Caco-2 (cell line): Measurements from ENCODE around the gene MALAT1. TPM values are rescaled to one million over a fixed set of nuclear protein-coding genes. Genes with fewer than 3 reads are reported as not detected.
A peak's percentile ranks its signal among the peaks of the same experiment; 100 is the strongest.
"Not testable (repeated sequence)": the region's sequence is repeated elsewhere in the genome, so short reads cannot be mapped to it uniquely, and the experiment has no call there.

Experiments used
- BruUV-seq: library from RNA; stranded (reverse); fragments of 400-500 nt; replicated peaks from 2 replicates; lab custom pipeline; 2021; lab: Mats Ljungman, UMichigan
- CTCF ChIA-PET: fragments of 300-600 bp; sonication (Branson Sonifier 250); formaldehyde crosslinking; loops from one replicate; lab custom pipeline; 2022; ENCODE audit warnings: antibody characterized with exemption; lab: Charles Lee
- POLR2A ChIA-PET: fragments of 300-600 bp; sonication (Branson Sonifier 250); formaldehyde crosslinking; loops from one replicate; lab custom pipeline; 2022; ENCODE audit warnings: antibody characterized with exemption; lab: Charles Lee
- DNase-seq, 2 experiments: peaks; one replicate each; pipeline versions ENCODE4 v3.0.0 to v3.0.0-alpha.2; 2020 to 2022
- H3K27me3 ChIP-seq: replicated peaks from 2 replicates; pipeline ENCODE4 v1.6.0; 2011; ENCODE audit warnings: low read length; ENCODE audit not compliant: control insufficient read depth, insufficient read depth
- H3K36me3 ChIP-seq: 2 replicates; pipeline ENCODE4 v1.5.1; 2011; ENCODE audit warnings: low read length; ENCODE audit not compliant: control insufficient read depth, insufficient read depth
- H3K4me1 ChIP-seq: fragments of 250-450 bp; sonication (Bioruptor Pico); 2 replicates; pipeline ENCODE4 v1.5.1; 2020; ENCODE audit warnings: mild to moderate bottlenecking
- H3K4me3 ChIP-seq: 2 replicates; pipeline ENCODE4 v1.5.1; 2011; ENCODE audit warnings: low read depth, mild to moderate bottlenecking, control low read depth, low read length
- H3K9me3 ChIP-seq: fragments of 250-450 bp; sonication (Bioruptor Pico); 2 replicates; pipeline ENCODE4 v1.5.1; 2020; ENCODE audit warnings: mild to moderate bottlenecking, moderate library complexity
- H3K27ac Mint-ChIP-seq: one replicate; pipeline ENCODE4 v1.8.0; 2022; ENCODE audit warnings: mixed read lengths; ENCODE audit not compliant: unreplicated experiment
- H3K27me3 Mint-ChIP-seq: one replicate; pipeline ENCODE4 v1.8.0; 2022; ENCODE audit warnings: mixed read lengths; ENCODE audit not compliant: insufficient read depth, unreplicated experiment
- H3K36me3 Mint-ChIP-seq: one replicate; pipeline ENCODE4 v1.8.0; 2022; ENCODE audit warnings: mild to moderate bottlenecking, mixed read lengths; ENCODE audit not compliant: insufficient read depth, unreplicated experiment
- H3K4me1 Mint-ChIP-seq: one replicate; pipeline ENCODE4 v1.8.0; 2022; ENCODE audit warnings: low read depth, mixed read lengths; ENCODE audit not compliant: unreplicated experiment
- H3K4me3 Mint-ChIP-seq: one replicate; pipeline ENCODE4 v1.8.0; 2022; ENCODE audit warnings: mild to moderate bottlenecking, moderate library complexity, mixed read lengths; ENCODE audit not compliant: unreplicated experiment
- H3K9me3 Mint-ChIP-seq: one replicate; pipeline ENCODE4 v1.8.0; 2022; ENCODE audit warnings: mixed read lengths; ENCODE audit not compliant: unreplicated experiment
- intact Hi-C: fragments of 100-400 bp; cut with micrococcal nuclease; formaldehyde crosslinking; loops from one replicate; pipeline ENCODE4 v1.10.0; 2022; ENCODE audit not compliant: unreplicated experiment
- total RNA-seq: library from RNA; stranded (reverse); gene quantifications from 2 replicates; pipeline ENCODE4 v1.2.3, GENCODE V29; 2022
- TF ChIP-seq, protein P1 (sequence below), 2 experiments: fragments of 200-600 bp in 1 of 2; IDR thresholded peaks; 1 replicate in 1 of 2; 2 replicates in 1 of 2; pipeline versions ENCODE4 v1.5.1 to v1.8.0; 2011 to 2022; ENCODE audit warnings: antibody characterized with exemption in 1 of 2, control low read depth in 1 of 2, inconsistent platforms in 1 of 2, low read depth in 1 of 2, low read length in 1 of 2, mild to moderate bottlenecking in 1 of 2, moderate library complexity in 1 of 2; ENCODE audit not compliant: insufficient read depth in 1 of 2, severe bottlenecking in 1 of 2, unreplicated experiment in 1 of 2

The MALAT1 gene
- total RNA-seq, 1 experiment from 2014 or later: 4,914 TPM

- Mint-ChIP-seq H3K27ac (no peak overlapping the region), H3K36me3 (no peaks in the 10 kb centered on the region), H3K9me3 (no peaks in the 10 kb centered on the region), H3K27me3 (peaks cover 2% of the 10 kb centered on the region), H3K4me1 (peaks cover 62% of the 10 kb centered on the region), H3K4me3 (no peak overlapping the region)
- CTCF ChIA-PET: interaction anchor here (0.6 to 3.0 kb wide), 9 partner anchors 10 to 240 kb away, joined by 3 to 17 read pairs (median 5); partner anchors contain the start of gene NEAT1
- peaks cover 34% of the 10 kb centered on the region for H3K4me1 ChIP-seq
- intact Hi-C loops: loop anchor here (1.0 kb wide), 1 partner anchor 136 kb away; no protein-coding TSS in a partner anchor
- DNase-seq: peak; percentile 72 to 89
- peaks cover 14% of the 10 kb centered on the region for H3K36me3 ChIP-seq
- H3K4me3 ChIP-seq: no peak overlapping the region
- TF ChIP-seq, protein P1, sequence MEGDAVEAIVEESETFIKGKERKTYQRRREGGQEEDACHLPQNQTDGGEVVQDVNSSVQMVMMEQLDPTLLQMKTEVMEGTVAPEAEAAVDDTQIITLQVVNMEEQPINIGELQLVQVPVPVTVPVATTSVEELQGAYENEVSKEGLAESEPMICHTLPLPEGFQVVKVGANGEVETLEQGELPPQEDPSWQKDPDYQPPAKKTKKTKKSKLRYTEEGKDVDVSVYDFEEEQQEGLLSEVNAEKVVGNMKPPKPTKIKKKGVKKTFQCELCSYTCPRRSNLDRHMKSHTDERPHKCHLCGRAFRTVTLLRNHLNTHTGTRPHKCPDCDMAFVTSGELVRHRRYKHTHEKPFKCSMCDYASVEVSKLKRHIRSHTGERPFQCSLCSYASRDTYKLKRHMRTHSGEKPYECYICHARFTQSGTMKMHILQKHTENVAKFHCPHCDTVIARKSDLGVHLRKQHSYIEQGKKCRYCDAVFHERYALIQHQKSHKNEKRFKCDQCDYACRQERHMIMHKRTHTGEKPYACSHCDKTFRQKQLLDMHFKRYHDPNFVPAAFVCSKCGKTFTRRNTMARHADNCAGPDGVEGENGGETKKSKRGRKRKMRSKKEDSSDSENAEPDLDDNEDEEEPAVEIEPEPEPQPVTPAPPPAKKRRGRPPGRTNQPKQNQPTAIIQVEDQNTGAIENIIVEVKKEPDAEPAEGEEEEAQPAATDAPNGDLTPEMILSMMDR (IDR thresholded peaks at IDR 0.05; ENCODE audit: insufficient read depth in 1 of 2, low read depth in 1 of 2, low read length in 1 of 2, severe bottlenecking in 1 of 2, unreplicated experiment in 1 of 2): no peak
- H3K27me3 ChIP-seq: no peaks in the 10 kb centered on the region
- H3K9me3 ChIP-seq: no peaks in the 10 kb centered on the region
- BruUV-seq: no TSS peak
- POLR2A ChIA-PET: interaction anchor here (0.5 to 13.2 kb wide), 16 partner anchors 9 to 149 kb away, joined by 3 to 377 read pairs (median 8); partner anchors contain the start of genes MALAT1, NEAT1 and SCYL1
These were observed 8.1 kb downstream of the MALAT1 start for GRCh38 chr11:65506772-65507505.

- DNase-seq, H3K4me3 Mint-ChIP-seq, intact Hi-C loops, H3K27me3 Mint-ChIP-seq, H3K4me1 ChIP-seq, H3K4me3 ChIP-seq, H3K36me3 ChIP-seq, H3K9me3 ChIP-seq, H3K27me3 ChIP-seq, H3K27ac Mint-ChIP-seq, POLR2A ChIA-PET, BruUV-seq: not testable (repeated sequence)
- H3K9me3 Mint-ChIP-seq: peaks cover 12% of the 10 kb centered on the region
- peaks cover 13% of the 10 kb centered on the region for H3K36me3 Mint-ChIP-seq
- H3K4me1 Mint-ChIP-seq: peaks cover 29% of the 10 kb centered on the region
- CTCF ChIA-PET: interaction anchor here (0.6 to 2.6 kb wide), 4 partner anchors 42 to 98 kb away, joined by 3 to 6 read pairs (median 4); no protein-coding TSS in a partner anchor
These were observed 13.5 kb downstream of the MALAT1 start for GRCh38 chr11:65512311-65512710.

DNA sequence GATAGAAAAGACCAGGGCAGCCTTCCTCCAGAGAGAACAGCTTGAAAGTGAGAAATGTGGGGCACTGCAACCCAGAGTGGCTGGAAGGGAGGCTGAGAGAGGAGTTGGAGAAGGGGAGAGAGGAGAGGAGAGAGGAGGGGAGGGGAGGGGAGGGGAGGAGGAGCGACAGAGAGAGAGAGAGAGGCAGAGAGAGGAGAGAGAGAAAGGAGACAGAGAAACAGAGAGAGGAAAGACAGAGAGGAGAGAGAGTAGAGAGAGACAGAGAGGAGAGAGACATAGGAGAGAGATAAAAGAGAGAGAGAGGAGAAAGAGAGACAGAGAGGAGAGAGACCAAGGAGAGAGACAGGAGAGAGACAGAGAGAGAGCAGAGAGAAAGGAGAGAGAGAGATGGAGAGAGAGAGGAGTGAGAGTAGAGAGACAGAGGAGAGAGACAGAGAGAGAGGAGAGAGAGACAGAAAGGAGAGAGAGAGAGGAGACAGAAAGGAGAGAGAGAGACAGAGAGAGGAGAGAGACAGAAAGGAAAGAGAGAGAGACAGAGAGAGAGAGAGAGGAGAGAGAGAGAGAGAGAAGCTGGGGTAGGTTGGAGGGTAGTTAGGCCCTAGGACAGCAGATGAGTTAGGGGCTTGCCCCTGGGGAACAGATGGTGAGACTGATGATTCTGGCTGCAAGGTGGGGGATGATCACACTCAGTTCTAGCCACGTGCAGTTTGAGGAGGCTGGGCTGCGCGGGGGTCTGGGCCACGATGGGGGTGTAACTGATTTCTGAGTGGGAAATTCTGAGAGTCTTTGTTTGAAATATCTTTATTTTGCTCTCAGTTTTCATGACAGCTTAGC is 17.5 kb downstream of the MALAT1 start:
- no peaks in the 10 kb centered on the region for H3K9me3 ChIP-seq
- Mint-ChIP-seq H3K27ac (peak overlapping the region; percentile 3), H3K4me1 (peaks cover 9% of the 10 kb centered on the region), H3K9me3 (peaks cover 12% of the 10 kb centered on the region), H3K36me3 (peaks cover 13% of the 10 kb centered on the region), H3K4me3 (no peak overlapping the region), H3K27me3 (no peaks in the 10 kb centered on the region)
- POLR2A ChIA-PET: interaction anchor here (0.6 to 1.1 kb wide), 2 partner anchors 9 to 1787 kb away, joined by 4 to 9 read pairs; partner anchors contain the start of gene SSH3
- no peak for DNase-seq
- no peaks in the 10 kb centered on the region for H3K27me3 ChIP-seq
- intact Hi-C loops: no loop called here
- no TSS peak for BruUV-seq
- H3K4me3 ChIP-seq: no peak overlapping the region
- no peaks in the 10 kb centered on the region for H3K36me3 ChIP-seq
- peaks cover 5% of the 10 kb centered on the region for H3K4me1 ChIP-seq
- TF ChIP-seq, protein P1 (IDR thresholded peaks at IDR 0.05; ENCODE audit: insufficient read depth in 1 of 2, low read depth in 1 of 2, low read length in 1 of 2, severe bottlenecking in 1 of 2, unreplicated experiment in 1 of 2): no peak
- CTCF ChIA-PET: no interaction called here

- H3K4me1 ChIP-seq: peaks cover 28% of the 10 kb centered on the region
- ChIA-PET CTCF (interaction anchor here (0.6 to 0.7 kb wide), 2 partner anchors 96 to 214 kb away, joined by 5 read pairs; partner anchors contain the start of gene NEAT1), POLR2A (interaction anchor here (0.7 kb wide), 1 partner anchor 441 kb away, joined by 5 read pairs; no protein-coding TSS in a partner anchor)
- Mint-ChIP-seq H3K4me1 (peaks cover 26% of the 10 kb centered on the region), H3K36me3 (peaks cover 12% of the 10 kb centered on the region), H3K9me3 (peaks cover 12% of the 10 kb centered on the region)
- BruUV-seq, H3K27ac Mint-ChIP-seq, H3K4me3 Mint-ChIP-seq, intact Hi-C loops, H3K27me3 ChIP-seq, H3K9me3 ChIP-seq, H3K27me3 Mint-ChIP-seq, DNase-seq, H3K4me3 ChIP-seq, H3K36me3 ChIP-seq: not testable (repeated sequence)
These were observed 20.2 kb downstream of the MALAT1 start for GRCh38 chr11:65518941-65519549.
